HCT116 (cell line): ENCODE data around the gene PRPF40A. TPM values are rescaled to one million over a fixed set of nuclear protein-coding genes. Genes with fewer than 3 reads are reported as not detected.

Experiments used
- ATAC-seq: fragments of 200-7000 bp; cut with Tn5 transposase; 2 replicates; pipeline ENCODE4 v1.9.1; 2020; ENCODE audit warnings: mild to moderate bottlenecking, moderate library complexity
- BruUV-seq: library from RNA; stranded (reverse); fragments of 400-500 nt; replicated peaks from 2 replicates; lab custom pipeline; 2021; lab: Mats Ljungman, UMichigan
- CTCF ChIA-PET: fragments of 300-600 bp; sonication (Branson Sonifier 250); formaldehyde crosslinking; loops from one replicate; lab custom pipeline; 2021; ENCODE audit warnings: antibody characterized with exemption; lab: Charles Lee
- POLR2A ChIA-PET: fragments of 300-600, 350-600 bp; sonication (Branson Sonifier 250); formaldehyde crosslinking; loops from one replicate; lab custom pipeline; 2021; ENCODE audit warnings: antibody characterized with exemption; lab: Charles Lee
- RAD21 ChIA-PET, 2 experiments: fragments of 300-600 bp; sonication (Branson Sonifier 250); formaldehyde crosslinking; loops; one replicate each; lab custom pipeline; 2023; ENCODE audit warnings: low total read pairs in 2 of 2; ENCODE audit not compliant: uncharacterized antibody in 2 of 2, unreplicated experiment in 2 of 2, low non-redundant PET in 1 of 2; lab: Charles Lee
- DNase-seq: peaks from one replicate; pipeline ENCODE4 v3.0.0-alpha.2; 2010; ENCODE audit warnings: low read depth, low spot score
- H2AFZ ChIP-seq: fragments of 200-600 bp; shearing (Covaris generic), sonication (generic); 2 replicates; pipeline ENCODE4 v1.6.1; 2017; ENCODE audit warnings: low read depth, mixed run types, mixed read lengths, antibody characterized with exemption, low read length; ENCODE audit not compliant: poor library complexity, severe bottlenecking
- H3K27ac ChIP-seq: 2 replicates; pipeline ENCODE4 v1.5.1; 2012; ENCODE audit warnings: low read depth, low read length
- H3K27me3 ChIP-seq: fragments of 200-600 bp; sonication (generic); 2 replicates; pipeline ENCODE4 v1.6.1; 2016; ENCODE audit warnings: mixed run types, low read length, mixed read lengths; ENCODE audit not compliant: insufficient read depth
- H3K36me3 ChIP-seq, 2 experiments: fragments of 200-500 bp in 1 of 2; fragments of 200-600 bp in 1 of 2; sonication (Bioruptor generic) in 1 of 2; sonication (generic) in 1 of 2; 2 replicates each; pipeline versions ENCODE4 v1.5.1 to v1.6.1; 2014 to 2016; ENCODE audit warnings: low read length in 2 of 2, inconsistent platforms in 1 of 2, mixed read lengths in 1 of 2, mixed run types in 1 of 2; ENCODE audit not compliant: insufficient read depth in 2 of 2, control insufficient read depth in 1 of 2
- H3K4me1 ChIP-seq, 2 experiments: fragments of 200-600 bp in 1 of 2; sonication (generic) in 1 of 2; 2 replicates each; pipeline versions ENCODE4 v1.5.1 to v1.6.1; 2012 to 2017; ENCODE audit warnings: low read length in 2 of 2, inconsistent platforms in 1 of 2, mild to moderate bottlenecking in 1 of 2, mixed read lengths in 1 of 2, mixed run types in 1 of 2, moderate library complexity in 1 of 2; ENCODE audit not compliant: insufficient read depth in 2 of 2, control insufficient read depth in 1 of 2
- H3K4me2 ChIP-seq: fragments of 200-600 bp; sonication (generic); 2 replicates; pipeline ENCODE4 v1.6.1; 2017; ENCODE audit warnings: mixed run types, low read length, mixed read lengths
- H3K4me3 ChIP-seq, 2 experiments: fragments of 200-600 bp in 1 of 2; sonication (generic) in 1 of 2; replicated peaks in 1 of 2; 2 replicates each; pipeline ENCODE4 v1.5.1; 2011 to 2016; ENCODE audit warnings: low read length in 2 of 2, control low read depth in 1 of 2, low read depth in 1 of 2, mild to moderate bottlenecking in 1 of 2, mixed read lengths in 1 of 2, mixed run types in 1 of 2
- H3K79me2 ChIP-seq: fragments of 200-600 bp; sonication (generic); 2 replicates; pipeline ENCODE4 v1.6.1; 2017; ENCODE audit warnings: mild to moderate bottlenecking, mixed run types, low read length, moderate library complexity, mixed read lengths; ENCODE audit not compliant: insufficient read depth
- H3K9ac ChIP-seq: fragments of 200-600 bp; sonication (generic); 2 replicates; pipeline ENCODE4 v1.6.1; 2016; ENCODE audit warnings: low read length, mixed read lengths
- H3K9me2 ChIP-seq: fragments of 200-600 bp; sonication (generic), shearing (Covaris generic); 2 replicates; pipeline ENCODE4 v1.6.1; 2017; ENCODE audit warnings: mixed run types, mild to moderate bottlenecking, moderate library complexity; ENCODE audit not compliant: insufficient read depth
- H3K9me3 ChIP-seq, 2 experiments: fragments of 200-500 bp in 1 of 2; fragments of 200-600 bp in 1 of 2; sonication (Bioruptor generic) in 1 of 2; sonication (generic) in 1 of 2; 2 replicates each; pipeline ENCODE4 v1.6.1; 2014 to 2017; ENCODE audit warnings: low read length in 2 of 2, mixed read lengths in 2 of 2, inconsistent platforms in 1 of 2, low read depth in 1 of 2, mild to moderate bottlenecking in 1 of 2, mixed run types in 1 of 2, moderate library complexity in 1 of 2; ENCODE audit not compliant: control insufficient read depth in 1 of 2, insufficient read depth in 1 of 2
- H4K20me1 ChIP-seq: fragments of 200-600 bp; sonication (generic), shearing (Covaris generic); 2 replicates; pipeline ENCODE4 v1.6.1; 2017; ENCODE audit warnings: mixed run types, mild to moderate bottlenecking, moderate library complexity; ENCODE audit not compliant: insufficient read depth
- ATF3 ChIP-seq: IDR thresholded peaks from 2 replicates; pipeline ENCODE4 v1.6.1; 2012
- CBX3 ChIP-seq: IDR thresholded peaks from 2 replicates; pipeline ENCODE4 v1.6.1; 2012; ENCODE audit warnings: low read depth
- CEBPB ChIP-seq: IDR thresholded peaks from 2 replicates; pipeline ENCODE4 v1.6.1; 2012; ENCODE audit warnings: low read depth
- ELF1 ChIP-seq: IDR thresholded peaks from 2 replicates; pipeline ENCODE4 v1.6.1; 2012; ENCODE audit warnings: low read depth, borderline replicate concordance
- EZH2 ChIP-seq: fragments of 200-600 bp; sonication (generic); IDR thresholded peaks from 2 replicates; pipeline ENCODE4 v1.6.1; 2017; ENCODE audit warnings: antibody characterized with exemption, mixed run types
- FOSL1 ChIP-seq: IDR thresholded peaks from 2 replicates; pipeline ENCODE4 v1.6.1; 2012; ENCODE audit warnings: low read depth
- POLR2A ChIP-seq: IDR thresholded peaks from 2 replicates; pipeline ENCODE4 v1.7.0; 2011; ENCODE audit warnings: borderline replicate concordance; ENCODE audit not compliant: insufficient read depth, insufficient read length; ENCODE audit errors: extremely low read depth
- RAD21 ChIP-seq: IDR thresholded peaks from 2 replicates; pipeline ENCODE4 v1.6.1; 2012; ENCODE audit warnings: low read depth, mild to moderate bottlenecking
- SIN3A ChIP-seq: IDR thresholded peaks from 2 replicates; pipeline ENCODE4 v1.6.1; 2012; ENCODE audit warnings: low read depth
- TCF7L2 ChIP-seq: IDR thresholded peaks from 2 replicates; pipeline ENCODE4 v1.7.0; 2011; ENCODE audit warnings: borderline replicate concordance, inconsistent platforms; ENCODE audit not compliant: insufficient read depth, insufficient read length; ENCODE audit errors: extremely low read depth
- ZFX ChIP-seq: fragments of 450-650 bp; IDR thresholded peaks from 2 replicates; pipeline ENCODE4 v1.6.1; 2017
- ZNF274 ChIP-seq: fragments of 200-500 bp; sonication (Bioruptor generic); IDR thresholded peaks from 2 replicates; pipeline ENCODE4 v1.6.1; 2014; ENCODE audit warnings: mild to moderate bottlenecking, low read depth, low read length, inconsistent platforms
- intact Hi-C: fragments of 100-400 bp; cut with micrococcal nuclease; formaldehyde crosslinking; loops from 2 replicates; pipeline ENCODE4 v1.10.0; 2022
- total RNA-seq: library from RNA; stranded (reverse); gene quantifications from one replicate; pipeline ENCODE4 v1.2.1, GENCODE V29; 2021; ENCODE audit not compliant: unreplicated experiment
- TF ChIP-seq, protein P1 (sequence below): IDR thresholded peaks from 2 replicates; pipeline ENCODE4 v1.6.1; 2011; ENCODE audit warnings: mild to moderate bottlenecking, low read length, moderate library complexity; ENCODE audit not compliant: insufficient replicate concordance; ENCODE audit errors: extremely low read depth
- TF ChIP-seq, protein P2 (sequence below): IDR thresholded peaks from 2 replicates; pipeline ENCODE4 v1.6.1; 2012; ENCODE audit warnings: low read depth

PRPF40A gene
- total RNA-seq, 1 experiment from 2014 or later: 171 TPM

- ATAC-seq: no peak
- BruUV-seq: no TSS peak
Measured at GRCh38 chr2:152644189-152644873, 72.9 kb downstream of the PRPF40A start.

More at GRCh38 chr2:152644189-152644873, 72.9 kb downstream of the PRPF40A start:
- RAD21 ChIA-PET: no interaction called here
- no peak for DNase-seq
- H3K4me1 ChIP-seq: no peaks in the 10 kb centered on the region
- H3K9ac ChIP-seq: no peak overlapping the region
- no peak overlapping the region for H3K4me2 ChIP-seq
- no peaks in the 10 kb centered on the region for H3K79me2 ChIP-seq
- intact Hi-C loops: no loop called here
- no peak for TF ChIP-seq ZFX
- TF ChIP-seq FOSL1: no peak
- no peak for TF ChIP-seq SIN3A
- TF ChIP-seq RAD21: no peak
- no peak for TF ChIP-seq CBX3
- TF ChIP-seq, protein P1, sequence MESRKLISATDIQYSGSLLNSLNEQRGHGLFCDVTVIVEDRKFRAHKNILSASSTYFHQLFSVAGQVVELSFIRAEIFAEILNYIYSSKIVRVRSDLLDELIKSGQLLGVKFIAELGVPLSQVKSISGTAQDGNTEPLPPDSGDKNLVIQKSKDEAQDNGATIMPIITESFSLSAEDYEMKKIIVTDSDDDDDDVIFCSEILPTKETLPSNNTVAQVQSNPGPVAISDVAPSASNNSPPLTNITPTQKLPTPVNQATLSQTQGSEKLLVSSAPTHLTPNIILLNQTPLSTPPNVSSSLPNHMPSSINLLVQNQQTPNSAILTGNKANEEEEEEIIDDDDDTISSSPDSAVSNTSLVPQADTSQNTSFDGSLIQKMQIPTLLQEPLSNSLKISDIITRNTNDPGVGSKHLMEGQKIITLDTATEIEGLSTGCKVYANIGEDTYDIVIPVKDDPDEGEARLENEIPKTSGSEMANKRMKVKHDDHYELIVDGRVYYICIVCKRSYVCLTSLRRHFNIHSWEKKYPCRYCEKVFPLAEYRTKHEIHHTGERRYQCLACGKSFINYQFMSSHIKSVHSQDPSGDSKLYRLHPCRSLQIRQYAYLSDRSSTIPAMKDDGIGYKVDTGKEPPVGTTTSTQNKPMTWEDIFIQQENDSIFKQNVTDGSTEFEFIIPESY: no peak
- TF ChIP-seq ZNF274: no peak
- no peak for TF ChIP-seq CEBPB
- no peak for TF ChIP-seq TCF7L2
- TF ChIP-seq POLR2A: no peak
- no peak for TF ChIP-seq ATF3
- TF ChIP-seq, protein P2, sequence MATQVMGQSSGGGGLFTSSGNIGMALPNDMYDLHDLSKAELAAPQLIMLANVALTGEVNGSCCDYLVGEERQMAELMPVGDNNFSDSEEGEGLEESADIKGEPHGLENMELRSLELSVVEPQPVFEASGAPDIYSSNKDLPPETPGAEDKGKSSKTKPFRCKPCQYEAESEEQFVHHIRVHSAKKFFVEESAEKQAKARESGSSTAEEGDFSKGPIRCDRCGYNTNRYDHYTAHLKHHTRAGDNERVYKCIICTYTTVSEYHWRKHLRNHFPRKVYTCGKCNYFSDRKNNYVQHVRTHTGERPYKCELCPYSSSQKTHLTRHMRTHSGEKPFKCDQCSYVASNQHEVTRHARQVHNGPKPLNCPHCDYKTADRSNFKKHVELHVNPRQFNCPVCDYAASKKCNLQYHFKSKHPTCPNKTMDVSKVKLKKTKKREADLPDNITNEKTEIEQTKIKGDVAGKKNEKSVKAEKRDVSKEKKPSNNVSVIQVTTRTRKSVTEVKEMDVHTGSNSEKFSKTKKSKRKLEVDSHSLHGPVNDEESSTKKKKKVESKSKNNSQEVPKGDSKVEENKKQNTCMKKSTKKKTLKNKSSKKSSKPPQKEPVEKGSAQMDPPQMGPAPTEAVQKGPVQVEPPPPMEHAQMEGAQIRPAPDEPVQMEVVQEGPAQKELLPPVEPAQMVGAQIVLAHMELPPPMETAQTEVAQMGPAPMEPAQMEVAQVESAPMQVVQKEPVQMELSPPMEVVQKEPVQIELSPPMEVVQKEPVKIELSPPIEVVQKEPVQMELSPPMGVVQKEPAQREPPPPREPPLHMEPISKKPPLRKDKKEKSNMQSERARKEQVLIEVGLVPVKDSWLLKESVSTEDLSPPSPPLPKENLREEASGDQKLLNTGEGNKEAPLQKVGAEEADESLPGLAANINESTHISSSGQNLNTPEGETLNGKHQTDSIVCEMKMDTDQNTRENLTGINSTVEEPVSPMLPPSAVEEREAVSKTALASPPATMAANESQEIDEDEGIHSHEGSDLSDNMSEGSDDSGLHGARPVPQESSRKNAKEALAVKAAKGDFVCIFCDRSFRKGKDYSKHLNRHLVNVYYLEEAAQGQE: no peak
- no peak for TF ChIP-seq EZH2
- no peak for TF ChIP-seq ELF1
- TF ChIP-seq, all 23 proteins: peak for 0
- Histone ChIP-seq H3K9me2 (no peaks in the 10 kb centered on the region), H3K9me3 (no peaks in the 10 kb centered on the region), H4K20me1 (peaks cover 6% of the 10 kb centered on the region), H3K27ac (no peak overlapping the region), H3K36me3 (peaks cover 8 to 15% of the 10 kb centered on the region in 2 experiments; a peak in 3 of 4 replicates), H2AFZ (no peak overlapping the region), H3K4me3 (no peak overlapping the region), H3K27me3 (no peaks in the 10 kb centered on the region)
- ChIA-PET CTCF (interaction anchor here (1.0 to 2.4 kb wide), 2 partner anchors 9 kb away, joined by 3 to 9 read pairs; no protein-coding TSS in a partner anchor), POLR2A (no interaction called here)
